HPDE6-E6E7 (cell line): ENCODE results near the gene ACTN1.
A peak's percentile ranks its signal among the peaks of the same experiment; 100 is the strongest.

Experiments used
- DNase-seq: peaks from one replicate; pipeline ENCODE4 v3.0.0; 2011; ENCODE audit warnings: missing footprints; ENCODE audit errors: extremely low spot score

ACTN1 gene

DNA sequence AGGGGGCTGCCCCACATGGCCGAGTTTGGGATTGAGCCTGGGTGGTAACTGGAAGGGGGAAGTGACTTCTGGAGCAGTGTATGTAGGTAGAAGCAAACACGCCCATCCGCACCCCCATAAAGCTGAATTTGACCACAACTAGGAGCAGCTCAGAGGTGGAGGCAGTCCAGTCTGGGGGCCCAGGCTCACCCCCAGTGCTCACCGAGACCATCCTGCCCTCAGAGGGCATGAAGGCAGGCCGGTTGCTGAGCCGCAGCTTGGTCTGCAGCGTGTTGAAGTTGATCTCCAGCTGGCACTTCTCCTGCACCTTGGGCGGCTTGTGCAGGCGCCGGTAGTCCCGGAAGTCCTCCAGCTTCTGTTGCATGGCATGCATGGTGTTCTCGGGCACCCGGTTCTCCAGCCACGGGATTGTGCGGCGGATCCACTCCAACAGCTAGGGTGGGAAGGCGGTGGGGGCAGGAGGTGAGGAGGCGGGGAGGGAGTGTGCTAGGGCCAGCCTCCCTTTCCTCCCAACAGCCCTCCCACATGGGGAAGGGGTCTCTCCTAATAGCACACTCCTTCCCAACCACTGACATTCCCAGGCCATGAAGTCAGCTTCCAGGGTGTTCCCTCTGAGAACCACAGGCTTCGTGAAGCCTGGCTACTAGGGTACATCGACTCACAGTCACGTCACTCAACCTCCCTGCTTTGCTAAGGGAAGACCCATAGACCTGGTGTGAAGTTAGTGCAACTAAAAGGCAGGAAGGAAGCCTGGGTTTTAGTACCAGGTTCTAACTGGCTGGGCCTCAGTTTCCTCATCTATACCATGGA, 87.0 kb downstream of the ACTN1 start:
- DNase-seq: no peak

- no peak for DNase-seq
Observed at GRCh38 chr14:68890173-68890931, 88.8 kb downstream of the ACTN1 start.

DNA sequence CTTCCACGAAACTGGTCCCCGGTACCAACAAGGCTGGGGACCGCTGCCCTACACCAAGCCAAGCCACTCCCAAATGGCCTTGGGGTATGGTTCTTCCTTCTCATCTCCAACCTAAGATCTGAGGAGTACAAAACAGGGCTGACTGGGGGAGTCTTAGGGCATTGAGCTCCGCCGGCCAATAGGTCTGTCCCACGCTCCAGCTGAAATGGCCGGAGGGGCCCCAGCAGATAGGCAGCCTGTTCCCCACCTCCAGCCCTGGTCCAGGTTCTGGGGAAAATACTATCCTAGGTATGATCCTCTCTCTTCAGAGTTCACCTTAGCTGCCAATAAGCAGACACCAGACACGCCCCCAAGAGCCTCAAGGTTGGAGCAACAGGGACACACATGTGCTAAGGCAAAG, 90.2 kb downstream of the ACTN1 start:
- DNase-seq: no peak

GRCh38 chr14:68888025-68888850, 90.9 kb downstream of the ACTN1 start:
- DNase-seq: no peak

DNA sequence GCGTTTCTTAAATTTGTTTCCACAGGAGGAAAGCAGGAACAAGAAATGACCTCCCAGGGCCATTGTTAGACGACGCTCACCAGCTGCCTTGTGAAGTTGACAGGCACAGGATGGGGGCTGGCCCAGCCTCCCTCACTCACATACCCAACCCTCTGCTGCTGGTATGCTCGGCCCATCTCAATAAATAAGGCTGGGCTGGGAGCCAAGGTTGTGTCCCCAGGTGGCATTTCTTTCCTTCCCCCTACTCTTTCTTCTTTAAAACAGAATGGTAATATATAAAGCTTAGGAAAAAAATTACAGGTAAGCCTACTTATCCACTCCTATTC, 93.0 kb downstream of the ACTN1 start:
- no peak for DNase-seq

DNA sequence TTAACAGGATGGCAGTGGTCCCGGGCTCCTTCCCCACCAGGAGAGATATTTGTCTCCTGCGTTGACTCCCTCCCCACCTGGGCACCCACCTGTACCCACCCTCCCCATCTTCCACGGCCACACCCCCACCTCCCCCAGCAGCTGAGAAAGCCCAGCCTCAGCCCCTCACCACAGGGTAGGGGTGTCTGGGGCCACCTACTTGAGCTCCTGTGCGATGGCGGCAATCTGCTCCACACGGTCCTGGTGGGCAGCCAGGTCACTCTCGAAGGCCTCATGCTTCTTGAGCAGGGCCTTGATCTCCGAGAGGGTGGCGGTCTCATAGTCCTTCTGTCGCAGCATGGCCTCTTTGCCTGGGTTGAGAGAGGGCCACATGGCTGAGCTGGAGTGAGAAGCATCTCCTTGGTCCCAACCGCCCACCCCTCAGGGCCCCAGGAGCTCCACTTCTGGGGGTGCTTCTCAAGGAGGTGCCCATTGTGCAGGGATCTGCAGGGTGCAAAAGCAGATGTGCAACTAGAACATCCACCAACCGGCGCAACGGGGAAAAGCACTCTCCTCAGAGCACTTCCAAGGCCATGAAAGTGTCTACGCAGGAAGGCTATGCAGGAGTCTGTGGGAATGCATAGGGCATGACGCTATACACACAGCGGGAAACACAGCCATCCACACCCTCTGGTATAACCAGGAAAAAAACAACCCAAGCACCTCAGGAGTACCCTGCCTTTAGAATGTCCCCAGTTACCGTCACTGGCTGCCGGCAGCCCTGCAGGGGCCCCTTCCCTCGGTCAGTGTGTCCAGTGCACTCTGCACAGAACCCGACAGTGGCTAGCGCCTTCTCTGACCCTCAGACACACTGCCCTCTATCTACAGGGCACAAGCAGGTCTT, 93.6 kb downstream of the ACTN1 start:
- DNase-seq: no peak

GRCh38 chr14:68884031-68885030, 94.8 kb downstream of the ACTN1 start:
- DNase-seq: peak; percentile 82

DNA sequence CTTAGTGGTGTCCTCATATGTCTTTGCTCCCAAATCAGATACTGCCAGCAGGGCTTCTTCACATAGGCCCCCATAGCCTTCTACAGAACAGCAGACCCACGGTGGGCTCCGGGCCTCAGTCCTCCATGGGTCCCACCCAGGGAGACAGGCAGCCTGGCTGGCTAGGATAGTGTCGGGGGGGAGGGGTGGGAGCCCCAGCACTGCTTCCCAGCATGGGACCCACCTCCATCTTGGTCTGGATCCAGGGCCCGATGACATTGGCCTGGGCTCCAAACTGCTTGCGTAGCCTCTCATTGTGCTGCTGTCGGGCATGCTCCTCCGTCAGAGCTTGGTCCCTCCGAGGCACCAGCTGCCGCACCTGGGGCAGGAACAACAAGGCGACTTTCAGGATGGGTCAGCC, 96.9 kb downstream of the ACTN1 start:
- no peak for DNase-seq

DNA sequence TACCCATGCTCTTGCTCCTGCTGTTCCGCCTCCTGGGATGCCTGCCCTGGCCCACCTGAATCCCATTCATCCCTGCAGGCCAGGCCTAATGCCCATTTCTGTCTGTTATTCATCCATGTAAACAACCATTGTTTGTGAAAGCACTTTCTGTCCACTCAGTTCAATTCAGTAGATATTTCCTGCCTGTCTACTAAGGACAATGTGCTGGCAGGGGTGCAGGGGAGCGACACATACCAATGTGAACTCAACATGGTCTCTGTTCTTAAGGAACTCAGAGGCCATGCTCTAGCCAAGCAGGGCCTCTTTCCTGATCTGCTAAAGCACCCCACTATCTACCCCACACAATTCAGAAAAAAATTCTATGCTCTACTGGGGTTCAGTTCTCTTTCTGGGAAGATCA, 97.7 kb downstream of the ACTN1 start:
- DNase-seq: no peak

GRCh38 chr14:68880581-68881105, 98.5 kb downstream of the ACTN1 start:
- no peak for DNase-seq

GRCh38 chr14:68879841-68880575, 99.1 kb downstream of the ACTN1 start:
- no peak for DNase-seq

GRCh38 chr14:68879321-68879781, 99.8 kb downstream of the ACTN1 start:
- DNase-seq: no peak

DNA sequence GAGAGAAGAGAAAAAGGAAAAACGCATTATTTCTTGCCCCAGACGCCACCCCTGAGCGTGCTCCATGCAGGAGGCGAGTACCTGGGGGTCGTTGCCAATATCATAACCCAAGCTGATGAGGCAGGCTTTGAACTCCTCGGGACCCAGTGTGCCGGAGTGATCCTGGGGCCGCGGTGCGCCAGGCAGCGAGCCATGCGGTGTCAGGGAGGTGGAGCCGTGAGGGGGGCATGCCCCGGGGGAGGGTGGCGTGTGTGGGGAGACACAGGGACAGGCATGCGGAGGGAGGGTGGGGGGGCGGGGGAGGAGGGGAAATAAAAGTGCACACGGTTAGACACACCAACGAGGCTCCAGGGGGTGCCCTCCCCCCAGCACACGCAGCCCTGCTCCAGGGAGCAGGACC, 100.2 kb downstream of the ACTN1 start:
- no peak for DNase-seq

- DNase-seq: no peak
Observed at GRCh38 chr14:68877993-68878575, 101.0 kb downstream of the ACTN1 start.

DNA sequence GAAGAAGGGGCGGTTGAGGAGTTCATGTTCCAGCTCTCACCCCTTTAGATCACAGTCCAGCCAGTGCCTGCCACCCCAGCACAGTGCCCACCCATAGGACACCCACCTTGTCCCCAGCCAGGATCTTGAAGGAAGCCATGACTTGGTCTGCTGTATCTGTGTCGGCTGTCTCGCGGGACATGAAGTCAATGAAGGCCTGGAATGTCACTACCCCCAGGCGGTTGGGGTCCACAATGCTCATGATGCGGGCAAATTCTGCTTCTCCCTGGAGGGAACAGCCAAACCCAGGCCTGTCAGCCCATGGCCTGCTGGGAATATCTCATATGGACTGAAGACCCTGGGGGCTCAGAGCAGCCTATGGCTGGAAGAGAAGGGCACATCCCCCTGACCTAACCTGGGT, 102.1 kb downstream of the ACTN1 start:
- DNase-seq: no peak

DNA sequence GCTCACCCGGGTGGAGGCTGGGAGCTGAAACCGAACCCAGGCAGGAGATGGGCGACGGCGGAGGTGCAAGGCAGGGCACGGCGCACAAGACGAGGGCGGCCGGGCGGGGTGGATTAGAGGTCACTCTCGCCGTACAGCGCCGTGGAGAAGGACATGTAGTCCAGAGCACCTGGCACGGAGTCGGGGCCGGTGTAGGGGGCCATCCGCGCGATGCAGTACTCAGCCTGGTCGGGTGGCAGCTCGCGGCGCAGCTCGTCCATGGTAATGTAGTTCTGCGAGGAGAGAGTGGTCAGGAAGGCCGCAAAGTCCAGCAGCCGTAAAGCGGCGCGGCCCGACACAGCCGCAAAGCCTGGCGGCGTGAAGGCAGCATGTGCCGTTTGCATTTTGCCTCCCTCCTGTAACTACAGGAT, 104.4 kb downstream of the ACTN1 start:
- no peak for DNase-seq

DNA sequence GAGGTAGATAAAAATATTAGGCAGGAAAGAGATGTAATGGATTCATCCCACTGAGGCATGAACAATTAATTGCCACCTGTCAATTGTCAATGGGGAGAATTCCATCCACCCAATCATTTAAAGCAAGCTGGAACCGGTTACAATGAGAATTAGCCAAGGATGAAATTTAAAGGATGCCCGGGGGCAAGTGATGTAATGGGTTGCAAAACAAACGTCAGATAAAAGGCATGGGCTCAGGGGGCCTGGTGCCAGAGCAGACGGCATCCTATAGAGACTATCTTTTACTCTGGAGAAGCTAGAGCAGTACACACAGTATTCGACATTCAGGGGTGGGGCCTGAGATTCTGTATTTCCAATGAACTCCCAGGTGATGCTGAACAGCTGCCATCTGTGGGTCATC, 105.7 kb downstream of the ACTN1 start:
- DNase-seq: no peak

- no peak for DNase-seq
Observed at GRCh38 chr14:68871392-68871791, 107.7 kb downstream of the ACTN1 start.
